HL-60 (cell line): Measurements from ENCODE around the gene BSDC1.

Experiments used
- DNase-seq, 2 experiments: peaks; one replicate each; pipeline ENCODE4 v3.0.0-alpha.2; 2010 to 2020; ENCODE audit warnings: low read depth in 1 of 2, low spot score in 1 of 2
- H3K27ac ChIP-seq: fragments of 250-450 bp; sonication (Bioruptor Pico); replicated peaks from 2 replicates; pipeline ENCODE4 v1.5.1; 2020; ENCODE audit warnings: mild to moderate bottlenecking, moderate library complexity
- H3K27me3 ChIP-seq: fragments of 250-450 bp; sonication (Bioruptor Pico); 2 replicates; pipeline ENCODE4 v1.5.1; 2021; ENCODE audit warnings: mild to moderate bottlenecking, moderate library complexity; ENCODE audit not compliant: insufficient read depth, poor library complexity, severe bottlenecking
- H3K4me3 ChIP-seq: replicated peaks from 2 replicates; pipeline ENCODE4 v1.5.1; 2011; ENCODE audit warnings: mild to moderate bottlenecking, control low read depth, low read length; ENCODE audit not compliant: insufficient read depth
- GABPA ChIP-seq: IDR thresholded peaks from 2 replicates; pipeline ENCODE4 v1.6.1; 2012; ENCODE audit warnings: low read depth
- POLR2AphosphoS5 ChIP-seq: IDR thresholded peaks from 2 replicates; pipeline ENCODE4 v1.6.1; 2012; ENCODE audit warnings: low read depth
- SPI1 ChIP-seq: IDR thresholded peaks from 2 replicates; pipeline ENCODE4 v1.6.1; 2012; ENCODE audit warnings: low read depth, mild to moderate bottlenecking, borderline replicate concordance
- TF ChIP-seq, protein P1 (sequence below): IDR thresholded peaks from one replicate; pipeline ENCODE4 v1.5.1; 2011; ENCODE audit warnings: low read length, control low read depth, inconsistent platforms; ENCODE audit not compliant: insufficient read depth
- TF ChIP-seq, protein P2 (sequence below): IDR thresholded peaks from 2 replicates; pipeline ENCODE4 v1.6.1; 2012; ENCODE audit warnings: low read depth; ENCODE audit not compliant: insufficient replicate concordance

BSDC1 gene

DNA sequence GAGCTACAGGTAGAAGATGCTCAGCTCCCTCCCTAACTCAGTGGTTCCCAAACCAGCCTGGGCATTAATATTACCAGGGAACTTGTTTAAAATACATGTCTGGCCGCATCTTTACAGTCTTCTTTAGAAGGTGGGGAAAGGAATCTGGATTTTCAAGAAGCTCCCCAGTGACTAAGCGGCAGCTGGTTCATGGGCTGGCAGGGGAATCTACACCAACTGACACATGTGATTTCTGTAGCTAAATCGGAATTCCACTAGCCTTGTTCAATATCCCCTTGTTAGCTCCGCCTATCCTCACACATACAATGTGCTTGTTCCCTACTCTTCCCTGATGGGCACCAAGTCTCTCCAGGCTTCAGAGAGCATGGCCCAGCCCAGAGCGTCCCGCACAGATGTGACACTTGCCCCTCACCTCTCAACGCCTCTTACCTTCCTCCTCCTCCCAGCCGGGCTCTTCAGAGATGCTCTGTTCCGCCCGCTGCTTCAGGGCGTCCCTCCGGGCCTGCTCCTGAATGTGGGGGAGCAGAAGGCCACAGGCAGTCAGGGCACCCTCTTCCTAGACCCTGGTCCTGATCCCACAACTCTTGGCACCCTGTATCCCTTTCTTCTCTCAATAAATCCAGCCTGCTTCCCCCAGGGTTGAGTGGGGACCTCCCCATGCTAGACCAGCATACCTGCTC, 16.6 kb downstream of the BSDC1 start:
- no peaks in the 10 kb centered on the region for H3K27me3 ChIP-seq
- no peak overlapping the region for H3K27ac ChIP-seq
- H3K4me3 ChIP-seq: no peak overlapping the region
- no peak for DNase-seq
- TF ChIP-seq SPI1 (no peak), GABPA (no peak), POLR2AphosphoS5 (no peak)
- TF ChIP-seq, protein P1, sequence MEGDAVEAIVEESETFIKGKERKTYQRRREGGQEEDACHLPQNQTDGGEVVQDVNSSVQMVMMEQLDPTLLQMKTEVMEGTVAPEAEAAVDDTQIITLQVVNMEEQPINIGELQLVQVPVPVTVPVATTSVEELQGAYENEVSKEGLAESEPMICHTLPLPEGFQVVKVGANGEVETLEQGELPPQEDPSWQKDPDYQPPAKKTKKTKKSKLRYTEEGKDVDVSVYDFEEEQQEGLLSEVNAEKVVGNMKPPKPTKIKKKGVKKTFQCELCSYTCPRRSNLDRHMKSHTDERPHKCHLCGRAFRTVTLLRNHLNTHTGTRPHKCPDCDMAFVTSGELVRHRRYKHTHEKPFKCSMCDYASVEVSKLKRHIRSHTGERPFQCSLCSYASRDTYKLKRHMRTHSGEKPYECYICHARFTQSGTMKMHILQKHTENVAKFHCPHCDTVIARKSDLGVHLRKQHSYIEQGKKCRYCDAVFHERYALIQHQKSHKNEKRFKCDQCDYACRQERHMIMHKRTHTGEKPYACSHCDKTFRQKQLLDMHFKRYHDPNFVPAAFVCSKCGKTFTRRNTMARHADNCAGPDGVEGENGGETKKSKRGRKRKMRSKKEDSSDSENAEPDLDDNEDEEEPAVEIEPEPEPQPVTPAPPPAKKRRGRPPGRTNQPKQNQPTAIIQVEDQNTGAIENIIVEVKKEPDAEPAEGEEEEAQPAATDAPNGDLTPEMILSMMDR: no peak
- TF ChIP-seq, protein P2, sequence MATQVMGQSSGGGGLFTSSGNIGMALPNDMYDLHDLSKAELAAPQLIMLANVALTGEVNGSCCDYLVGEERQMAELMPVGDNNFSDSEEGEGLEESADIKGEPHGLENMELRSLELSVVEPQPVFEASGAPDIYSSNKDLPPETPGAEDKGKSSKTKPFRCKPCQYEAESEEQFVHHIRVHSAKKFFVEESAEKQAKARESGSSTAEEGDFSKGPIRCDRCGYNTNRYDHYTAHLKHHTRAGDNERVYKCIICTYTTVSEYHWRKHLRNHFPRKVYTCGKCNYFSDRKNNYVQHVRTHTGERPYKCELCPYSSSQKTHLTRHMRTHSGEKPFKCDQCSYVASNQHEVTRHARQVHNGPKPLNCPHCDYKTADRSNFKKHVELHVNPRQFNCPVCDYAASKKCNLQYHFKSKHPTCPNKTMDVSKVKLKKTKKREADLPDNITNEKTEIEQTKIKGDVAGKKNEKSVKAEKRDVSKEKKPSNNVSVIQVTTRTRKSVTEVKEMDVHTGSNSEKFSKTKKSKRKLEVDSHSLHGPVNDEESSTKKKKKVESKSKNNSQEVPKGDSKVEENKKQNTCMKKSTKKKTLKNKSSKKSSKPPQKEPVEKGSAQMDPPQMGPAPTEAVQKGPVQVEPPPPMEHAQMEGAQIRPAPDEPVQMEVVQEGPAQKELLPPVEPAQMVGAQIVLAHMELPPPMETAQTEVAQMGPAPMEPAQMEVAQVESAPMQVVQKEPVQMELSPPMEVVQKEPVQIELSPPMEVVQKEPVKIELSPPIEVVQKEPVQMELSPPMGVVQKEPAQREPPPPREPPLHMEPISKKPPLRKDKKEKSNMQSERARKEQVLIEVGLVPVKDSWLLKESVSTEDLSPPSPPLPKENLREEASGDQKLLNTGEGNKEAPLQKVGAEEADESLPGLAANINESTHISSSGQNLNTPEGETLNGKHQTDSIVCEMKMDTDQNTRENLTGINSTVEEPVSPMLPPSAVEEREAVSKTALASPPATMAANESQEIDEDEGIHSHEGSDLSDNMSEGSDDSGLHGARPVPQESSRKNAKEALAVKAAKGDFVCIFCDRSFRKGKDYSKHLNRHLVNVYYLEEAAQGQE: no peak

DNA sequence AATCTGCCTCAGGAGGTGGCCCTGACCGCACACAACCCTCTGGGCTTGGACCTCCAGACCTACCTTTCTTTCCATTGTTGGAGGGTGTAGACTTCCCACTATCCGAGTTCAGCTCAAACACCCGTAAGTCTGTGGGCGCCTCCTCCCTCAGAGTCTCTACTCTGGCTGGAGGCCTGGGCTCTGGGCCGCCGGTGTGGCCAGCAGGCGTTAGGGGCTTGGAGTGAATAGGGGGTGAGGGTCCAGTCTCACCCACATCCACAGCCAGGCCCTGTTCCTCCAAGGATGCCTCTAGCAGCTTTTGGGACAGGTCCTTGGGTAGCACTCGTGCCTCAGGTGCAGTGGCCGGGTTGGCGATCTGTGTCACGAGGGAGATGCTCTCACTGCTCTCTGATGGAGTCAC, 18.0 kb downstream of the BSDC1 start:
- no peak for DNase-seq
- no peak overlapping the region for H3K27ac ChIP-seq
- no peaks in the 10 kb centered on the region for H3K27me3 ChIP-seq
- no peak for TF ChIP-seq SPI1
- no peak for TF ChIP-seq POLR2AphosphoS5
- TF ChIP-seq, protein P1: no peak
- TF ChIP-seq GABPA: no peak
- TF ChIP-seq, protein P2: no peak
- no peak overlapping the region for H3K4me3 ChIP-seq

DNA sequence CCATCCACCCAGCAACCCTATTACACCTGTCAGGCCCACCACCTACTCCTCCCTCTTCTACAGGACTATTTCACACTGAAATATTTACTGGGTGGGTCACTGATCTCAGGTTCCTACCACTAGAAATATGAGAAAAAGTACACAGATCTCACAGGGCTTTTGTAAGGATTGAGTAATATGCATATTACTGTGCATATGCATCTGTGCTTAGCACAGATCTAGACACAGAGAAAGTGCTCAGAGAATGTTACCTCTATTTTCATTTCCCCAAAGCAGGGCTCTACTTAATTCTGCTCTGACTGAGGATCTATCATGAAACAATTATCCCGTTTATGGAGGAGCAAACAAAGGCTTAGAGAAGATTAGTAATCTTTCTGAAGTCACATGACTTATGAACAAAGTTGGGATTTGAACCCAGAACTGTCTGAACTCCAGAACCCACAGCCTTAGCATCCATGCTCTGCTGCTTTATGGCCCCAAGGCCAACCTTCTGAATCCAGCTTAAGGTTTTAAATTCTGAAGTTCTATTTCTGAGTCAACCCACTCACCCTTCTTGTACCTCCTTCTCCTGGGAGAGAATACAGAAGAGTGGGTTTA, 20.1 kb downstream of the BSDC1 start:
- no peak overlapping the region for H3K4me3 ChIP-seq
- H3K27ac ChIP-seq: no peak overlapping the region
- TF ChIP-seq POLR2AphosphoS5 (no peak), SPI1 (no peak), GABPA (no peak)
- TF ChIP-seq, protein P2: no peak
- TF ChIP-seq, protein P1: no peak
- DNase-seq: no peak
- no peaks in the 10 kb centered on the region for H3K27me3 ChIP-seq
